HEK293T (cell line): ENCODE measurements around the gene SPAG6.

ENCODE experiments used
- ARNT ChIP-seq: fragments of 450-650 bp; IDR thresholded peaks from 2 replicates; pipeline ENCODE4 v1.6.1; 2017; ENCODE audit warnings: mild to moderate bottlenecking
- FOXM1 ChIP-seq: fragments of 450-650 bp; IDR thresholded peaks from 2 replicates; pipeline ENCODE4 v1.6.1; 2017; ENCODE audit warnings: mild to moderate bottlenecking, borderline replicate concordance
- LEF1 ChIP-seq: fragments of 450-650 bp; IDR thresholded peaks from 2 replicates; pipeline ENCODE4 v1.6.1; 2017; ENCODE audit warnings: mild to moderate bottlenecking, borderline replicate concordance
- SP1 ChIP-seq: fragments of 450-650 bp; IDR thresholded peaks from 2 replicates; pipeline ENCODE4 v1.6.1; 2017
- ZNF384 ChIP-seq: fragments of 450-650 bp; IDR thresholded peaks from 2 replicates; pipeline ENCODE4 v1.6.1; 2016

GRCh38 chr10:22323538-22324305 lies 21.6 kb upstream of the SPAG6 start:
- TF ChIP-seq LEF1, result no peak
- TF ChIP-seq FOXM1, result no peak
- TF ChIP-seq ARNT, result no peak
- TF ChIP-seq ZNF384, result no peak
- no peak for TF ChIP-seq SP1
